H1 (cell line): ENCODE measurements around the gene FOSB. TPM values are rescaled to one million over a fixed set of nuclear protein-coding genes. Genes with fewer than 3 reads are reported as not detected.

Experiments
- BRCA1 ChIP-seq: IDR thresholded peaks from 2 replicates; pipeline ENCODE4 v1.6.1; 2012; ENCODE audit warnings: low read depth, low read length, improper control_type of control experiment
- JUND ChIP-seq: IDR thresholded peaks from 2 replicates; pipeline ENCODE4 v1.6.1; 2011; ENCODE audit warnings: mild to moderate bottlenecking, improper control_type of control experiment, low read length
- KDM1A ChIP-seq: fragments of 200-600, 300-600 bp; sonication (generic); IDR thresholded peaks from 2 replicates; pipeline ENCODE4 v1.7.1; 2016; ENCODE audit warnings: mild to moderate bottlenecking, low read length, borderline replicate concordance
- MAFK ChIP-seq: IDR thresholded peaks from 2 replicates; pipeline ENCODE4 v1.6.1; 2012; ENCODE audit warnings: low read depth, mild to moderate bottlenecking, improper control_type of control experiment, low read length
- MAX ChIP-seq: IDR thresholded peaks from 2 replicates; pipeline ENCODE4 v1.6.1; 2012; ENCODE audit warnings: inconsistent platforms
- SRF ChIP-seq: IDR thresholded peaks from 2 replicates; pipeline ENCODE4 v1.6.1; 2011; ENCODE audit warnings: mild to moderate bottlenecking, low read depth, low read length, moderate library complexity
- TBP ChIP-seq: IDR thresholded peaks from 2 replicates; pipeline ENCODE4 v1.6.1; 2011; ENCODE audit warnings: low read depth, low read length, improper control_type of control experiment
- polyA plus RNA-seq, 7 experiments: library from polyadenylated mRNA; depleted of rRNA in 3 of 7; stranded (reverse) in 5 of 7; unstranded in 2 of 7; fragments of >200 nt in 5 of 7; fragments of 200-250 nt in 2 of 7; gene quantifications; 1 replicate in 5 of 7; 2 replicates in 1 of 7; 4 replicates in 1 of 7; pipeline versions ENCODE4 v1.2.1 to v1.2.3, GENCODE V29; 2011 to 2013; ENCODE audit warnings: missing spikeins in 2 of 7, mixed read lengths in 2 of 7
- total RNA-seq: library from RNA; stranded (reverse); fragmentation: NEBNext Ultra II Directional; extraction: Animal tissue kit (Norgen Biotek cat#: 25700); gene quantifications from 2 replicates; pipeline ENCODE4 v1.2.1, GENCODE V29; 2021
- TF ChIP-seq, protein P1 (sequence below): IDR thresholded peaks from 2 replicates; pipeline ENCODE4 v1.6.1; 2012; ENCODE audit warnings: low read length, inconsistent platforms

Gene FOSB
- total and polyA plus RNA-seq, 2 of the 8 experiments (the other 6 are each of a cell fraction or from before 2014, with no cell fraction given) = 0.44 to 2.7 TPM

DNA sequence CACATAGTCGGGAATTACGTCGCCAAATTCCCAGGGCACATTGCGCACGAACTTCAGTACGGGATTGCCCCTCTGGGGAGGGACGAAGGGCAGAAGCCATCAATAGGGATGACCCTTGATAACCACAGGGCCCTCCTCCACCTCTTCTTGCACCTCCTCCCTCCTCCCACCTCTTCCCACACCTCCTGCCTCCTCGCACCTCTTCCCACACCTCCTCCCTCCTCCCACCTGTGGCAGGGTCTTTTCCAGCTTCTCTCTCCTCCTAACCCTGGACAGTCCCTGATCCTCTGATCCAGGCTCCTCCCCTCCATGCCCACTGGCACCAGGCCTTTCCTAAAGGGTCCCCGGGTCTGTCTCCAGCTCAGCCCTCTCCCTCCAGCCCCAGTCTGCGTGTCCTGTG, 47.4 kb upstream of the FOSB start (continued):
- TF ChIP-seq, protein P1, sequence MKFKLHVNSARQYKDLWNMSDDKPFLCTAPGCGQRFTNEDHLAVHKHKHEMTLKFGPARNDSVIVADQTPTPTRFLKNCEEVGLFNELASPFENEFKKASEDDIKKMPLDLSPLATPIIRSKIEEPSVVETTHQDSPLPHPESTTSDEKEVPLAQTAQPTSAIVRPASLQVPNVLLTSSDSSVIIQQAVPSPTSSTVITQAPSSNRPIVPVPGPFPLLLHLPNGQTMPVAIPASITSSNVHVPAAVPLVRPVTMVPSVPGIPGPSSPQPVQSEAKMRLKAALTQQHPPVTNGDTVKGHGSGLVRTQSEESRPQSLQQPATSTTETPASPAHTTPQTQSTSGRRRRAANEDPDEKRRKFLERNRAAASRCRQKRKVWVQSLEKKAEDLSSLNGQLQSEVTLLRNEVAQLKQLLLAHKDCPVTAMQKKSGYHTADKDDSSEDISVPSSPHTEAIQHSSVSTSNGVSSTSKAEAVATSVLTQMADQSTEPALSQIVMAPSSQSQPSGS = no peak
- no peak for TF ChIP-seq KDM1A
- no peak for TF ChIP-seq SRF
- TF ChIP-seq JUND = no peak
- no peak for TF ChIP-seq MAFK
- no peak for TF ChIP-seq BRCA1
- TF ChIP-seq MAX = no peak
- no peak for TF ChIP-seq TBP
